A549 (cell line): ENCODE data around the gene GABRG2. TPM values are rescaled to one million over a fixed set of nuclear protein-coding genes. Genes with fewer than 3 reads are reported as not detected.

Source experiments
- ATAC-seq, 2 experiments: fragments of 200-7000 bp in 1 of 2; fragments of >200 bp in 1 of 2; cut with Nextera tagmentation in 1 of 2; cut with Tn5 transposase in 1 of 2; 3 replicates each; pipeline versions ENCODE4 v1.8.0 to v1.9.1; 2018 to 2020; ENCODE audit warnings: mild to moderate bottlenecking in 1 of 2, moderate library complexity in 1 of 2
- CTCF ChIA-PET: fragments of 300-600 bp; sonication (Branson Sonifier 250); formaldehyde crosslinking; extraction: SDS; loops from one replicate; lab custom pipeline; 2021; ENCODE audit warnings: antibody characterized with exemption, inconsistent platforms; lab: Yijun Ruan, JAX
- POLR2A ChIA-PET: fragments of 350-600 bp; formaldehyde crosslinking; extraction: SDS; loops from one replicate; lab custom pipeline; 2021; ENCODE audit warnings: antibody characterized with exemption, inconsistent platforms; lab: Yijun Ruan, JAX
- DNase-seq, 2 experiments: peaks; one replicate each; pipeline versions ENCODE4 v3.0.0 to v3.0.0-alpha.2; 2011 to 2016; ENCODE audit warnings: low read depth in 1 of 2, low spot score in 1 of 2
- FAIRE-seq: peaks from 2 replicates; lab custom pipeline; 2011; peaks lifted over from hg19 to GRCh38; lab: Jason Lieb, UNC
- H3K27ac ChIP-seq, 2 experiments: fragments of >200 bp; sonication (Bioruptor Twin); formaldehyde crosslinking; 3 replicates each; pipeline ENCODE4 v1.5.1; 2016 to 2017
- H3K4me1 ChIP-seq: fragments of >200 bp; sonication (Bioruptor Twin); formaldehyde crosslinking; 3 replicates; pipeline ENCODE4 v1.6.1; 2016
- H3K4me2 ChIP-seq: fragments of >200 bp; sonication (Bioruptor Twin); formaldehyde crosslinking; 3 replicates; pipeline ENCODE4 v1.6.1; 2016
- H3K4me3 ChIP-seq: fragments of >200 bp; sonication (Bioruptor Twin); formaldehyde crosslinking; 3 replicates; pipeline ENCODE4 v1.5.1; 2016
- H3K9me3 ChIP-seq: fragments of >200 bp; sonication (Bioruptor Twin); formaldehyde crosslinking; 3 replicates; pipeline ENCODE4 v1.6.1; 2016
- ATOH8 ChIP-seq: fragments of 250-450 bp; sonication (Bioruptor Pico); IDR thresholded peaks from 2 replicates; pipeline ENCODE4 v1.5.0; 2020; ENCODE audit warnings: low read depth, mild to moderate bottlenecking, moderate library complexity
- CEBPB ChIP-seq, 2 experiments: fragments of >200 bp in 1 of 2; sonication (Bioruptor Twin) in 1 of 2; formaldehyde crosslinking in 1 of 2; IDR thresholded peaks; 2 replicates each; pipeline ENCODE4 v1.6.1; 2012 to 2016
- CHD2 ChIP-seq: fragments of 150-350 bp; IDR thresholded peaks from 2 replicates; pipeline ENCODE4 v1.6.1; 2014; ENCODE audit warnings: low read length; ENCODE audit not compliant: partially characterized antibody
- EP300 ChIP-seq, 2 experiments: fragments of >200 bp; sonication (Bioruptor Twin); formaldehyde crosslinking; IDR thresholded peaks; 2 replicates in 1 of 2; 3 replicates in 1 of 2; pipeline ENCODE4 v1.6.1; 2016 to 2017
- ESRRA ChIP-seq: fragments of 150-350 bp; IDR thresholded peaks from 2 replicates; pipeline ENCODE4 v1.6.1; 2014; ENCODE audit warnings: mild to moderate bottlenecking, low read length, borderline replicate concordance
- HDAC2 ChIP-seq: fragments of 200-600 bp; sonication (generic); IDR thresholded peaks from 2 replicates; pipeline ENCODE4 v1.6.1; 2016
- HES2 ChIP-seq: fragments of >200 bp; sonication (Bioruptor Twin); formaldehyde crosslinking; IDR thresholded peaks from 2 replicates; pipeline ENCODE4 v1.6.1; 2016
- HOXA7 ChIP-seq: fragments of 250-450 bp; sonication (Bioruptor Pico); IDR thresholded peaks from 2 replicates; pipeline ENCODE4 v1.5.0; 2020; ENCODE audit warnings: mild to moderate bottlenecking, moderate library complexity
- KDM5A ChIP-seq: fragments of 200-600 bp; sonication (generic); IDR thresholded peaks from 2 replicates; pipeline ENCODE4 v1.6.1; 2016; ENCODE audit warnings: antibody characterized with exemption, mild to moderate bottlenecking
- MAX ChIP-seq: IDR thresholded peaks from 2 replicates; pipeline ENCODE4 v1.6.1; 2012
- NPAS2 ChIP-seq: fragments of 250-450 bp; sonication (Bioruptor Pico); IDR thresholded peaks from 2 replicates; pipeline ENCODE4 v1.8.0; 2022; ENCODE audit warnings: mild to moderate bottlenecking, moderate library complexity, borderline replicate concordance
- NR3C1 ChIP-seq: fragments of >200 bp; sonication (Bioruptor Twin); formaldehyde crosslinking; IDR thresholded peaks from 3 replicates; pipeline ENCODE4 v1.6.1; 2017
- PBX3 ChIP-seq: IDR thresholded peaks from 2 replicates; pipeline ENCODE4 v1.6.1; 2012
- PHF8 ChIP-seq: fragments of 200-600 bp; sonication (generic); IDR thresholded peaks from 2 replicates; pipeline ENCODE4 v1.6.1; 2016; ENCODE audit warnings: low read depth, mild to moderate bottlenecking, antibody characterized with exemption, moderate library complexity, borderline replicate concordance
- POLR2A ChIP-seq: IDR thresholded peaks from 2 replicates; pipeline ENCODE4 v1.6.1; 2012; ENCODE audit warnings: mild to moderate bottlenecking, low read length
- RAD21 ChIP-seq, 2 experiments: fragments of >200 bp in 1 of 2; sonication (Bioruptor Twin) in 1 of 2; formaldehyde crosslinking in 1 of 2; IDR thresholded peaks in 1 of 2; conservative IDR thresholded peaks in 1 of 2; 2 replicates in 1 of 2; 3 replicates in 1 of 2; pipeline ENCODE4 v1.6.1; 2012 to 2018; ENCODE audit warnings: inconsistent platforms in 1 of 2
- RCOR1 ChIP-seq: fragments of 150-350 bp; IDR thresholded peaks from 2 replicates; pipeline ENCODE4 v1.6.1; 2014; ENCODE audit warnings: antibody characterized with exemption, low read length, low read depth
- RFX5 ChIP-seq: fragments of 450-650 bp; IDR thresholded peaks from 2 replicates; pipeline ENCODE4 v1.7.1; 2014; ENCODE audit warnings: antibody characterized with exemption, mild to moderate bottlenecking, moderate library complexity
- SMC3 ChIP-seq: fragments of >200 bp; sonication (Bioruptor Twin); formaldehyde crosslinking; IDR thresholded peaks from 3 replicates; pipeline ENCODE4 v1.6.1; 2018; ENCODE audit warnings: inconsistent platforms
- TP53 ChIP-seq: fragments of 250-450 bp; sonication (Bioruptor Pico); IDR thresholded peaks from 2 replicates; pipeline ENCODE4 v1.5.0; 2021; ENCODE audit warnings: mild to moderate bottlenecking, moderate library complexity
- USF2 ChIP-seq: fragments of 450-650 bp; IDR thresholded peaks from 2 replicates; pipeline ENCODE4 v1.6.1; 2014; ENCODE audit warnings: antibody characterized with exemption
- ZC3H11A ChIP-seq: fragments of 450-650 bp; IDR thresholded peaks from 2 replicates; pipeline ENCODE4 v1.6.1; 2014; ENCODE audit warnings: antibody characterized with exemption, mild to moderate bottlenecking
- ZNF302 ChIP-seq: fragments of 250-450 bp; sonication (Bioruptor Pico); IDR thresholded peaks from 2 replicates; pipeline ENCODE4 v1.9.0; 2021; ENCODE audit warnings: inconsistent platforms, mild to moderate bottlenecking, moderate library complexity
- ZSCAN20 ChIP-seq: fragments of 250-450 bp; sonication (Bioruptor Pico); IDR thresholded peaks from 2 replicates; pipeline ENCODE4 v1.8.0; 2022; ENCODE audit warnings: mild to moderate bottlenecking, moderate library complexity
- WGBS: methylation state at CpG from one replicate; pipeline ENCODE4 v1.1.6; 2017; ENCODE audit errors: missing lambda C conversion rate; 5-methylcytosine and 5-hydroxymethylcytosine counted together
- polyA plus RNA-seq, 4 experiments: library from polyadenylated mRNA; depleted of rRNA in 3 of 4; stranded (reverse); fragments of >200 nt; fragmentation: RNase III in 1 of 4; extraction: RNeasy Plus Mini Kit Qiagen cat#74134 plus additional on column Dnase treatment in 1 of 4; gene quantifications; 2 replicates in 3 of 4; 3 replicates in 1 of 4; pipeline ENCODE4 v1.2.3, GENCODE V29; 2011 to 2017
- TF ChIP-seq, protein P1 (sequence below): fragments of 150-350 bp; IDR thresholded peaks from 2 replicates; pipeline ENCODE4 v1.6.1; 2014; ENCODE audit warnings: low read depth, mild to moderate bottlenecking, low read length
- TF ChIP-seq, protein P2 (sequence below): fragments of 250-450 bp; sonication (Bioruptor Pico); IDR thresholded peaks from 2 replicates; pipeline ENCODE4 v1.5.0; 2021; ENCODE audit warnings: mild to moderate bottlenecking, moderate library complexity, borderline replicate concordance
- TF ChIP-seq, protein P3 (sequence below): fragments of >200 bp; sonication (Bioruptor Twin); formaldehyde crosslinking; IDR thresholded peaks from 3 replicates; pipeline ENCODE4 v1.6.1; 2016

The GABRG2 gene
- polyA plus RNA-seq, 2 of the 4 experiments (the other 2 are of a cell fraction): not detected

DNA sequence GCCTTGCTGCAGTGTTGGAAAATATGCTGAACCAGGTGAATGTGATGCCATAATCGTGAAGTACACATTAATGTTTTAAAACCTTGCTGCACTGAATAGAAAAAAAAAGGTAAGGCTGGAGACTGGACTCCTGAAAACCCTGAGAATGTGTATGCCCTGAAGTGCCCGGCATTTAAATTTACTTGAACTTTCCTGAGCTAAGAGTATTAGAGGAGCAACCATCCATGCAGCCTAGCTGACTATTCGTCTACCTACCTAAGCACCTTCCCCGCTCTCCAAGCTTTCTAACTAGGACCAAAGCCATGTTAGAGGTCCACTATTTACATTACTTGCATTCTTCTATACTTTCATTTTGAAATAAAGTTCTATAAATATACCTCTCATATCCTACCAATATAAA, 1.4 kb downstream of the GABRG2 start (continued):
- TF ChIP-seq NPAS2 (CRISPR knock-in tag) (no peak), EP300 (IDR thresholded peaks at IDR 0.05) (no peak)
- TF ChIP-seq, all 56 proteins: peak for 0

GRCh38 chr5:162078805-162079204, 11.2 kb downstream of the GABRG2 start:
- WGBS: 9% methylated on average over 1 of the region's 1 CpG
- no peak for ATAC-seq
- CTCF ChIA-PET: no interaction called here
- no peak overlapping the region for H3K27ac ChIP-seq
- TF ChIP-seq POLR2A: no peak
- TF ChIP-seq ZC3H11A: no peak
- TF ChIP-seq CEBPB (IDR thresholded peaks at IDR 0.05): no peak
- no peak for TF ChIP-seq RFX5
- TF ChIP-seq PBX3: no peak
- TF ChIP-seq USF2: no peak
- no peak for TF ChIP-seq HDAC2
- TF ChIP-seq NR3C1: no peak
- no peak for TF ChIP-seq RCOR1
- TF ChIP-seq, protein P1, sequence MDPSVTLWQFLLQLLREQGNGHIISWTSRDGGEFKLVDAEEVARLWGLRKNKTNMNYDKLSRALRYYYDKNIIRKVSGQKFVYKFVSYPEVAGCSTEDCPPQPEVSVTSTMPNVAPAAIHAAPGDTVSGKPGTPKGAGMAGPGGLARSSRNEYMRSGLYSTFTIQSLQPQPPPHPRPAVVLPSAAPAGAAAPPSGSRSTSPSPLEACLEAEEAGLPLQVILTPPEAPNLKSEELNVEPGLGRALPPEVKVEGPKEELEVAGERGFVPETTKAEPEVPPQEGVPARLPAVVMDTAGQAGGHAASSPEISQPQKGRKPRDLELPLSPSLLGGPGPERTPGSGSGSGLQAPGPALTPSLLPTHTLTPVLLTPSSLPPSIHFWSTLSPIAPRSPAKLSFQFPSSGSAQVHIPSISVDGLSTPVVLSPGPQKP: no peak
- no peak for TF ChIP-seq RAD21 (conservative IDR thresholded peaks at IDR 0.05 in 1 of 2, IDR thresholded peaks at IDR 0.05 in 1 of 2)
- TF ChIP-seq ESRRA: no peak
- TF ChIP-seq TP53: no peak
- TF ChIP-seq, protein P2, sequence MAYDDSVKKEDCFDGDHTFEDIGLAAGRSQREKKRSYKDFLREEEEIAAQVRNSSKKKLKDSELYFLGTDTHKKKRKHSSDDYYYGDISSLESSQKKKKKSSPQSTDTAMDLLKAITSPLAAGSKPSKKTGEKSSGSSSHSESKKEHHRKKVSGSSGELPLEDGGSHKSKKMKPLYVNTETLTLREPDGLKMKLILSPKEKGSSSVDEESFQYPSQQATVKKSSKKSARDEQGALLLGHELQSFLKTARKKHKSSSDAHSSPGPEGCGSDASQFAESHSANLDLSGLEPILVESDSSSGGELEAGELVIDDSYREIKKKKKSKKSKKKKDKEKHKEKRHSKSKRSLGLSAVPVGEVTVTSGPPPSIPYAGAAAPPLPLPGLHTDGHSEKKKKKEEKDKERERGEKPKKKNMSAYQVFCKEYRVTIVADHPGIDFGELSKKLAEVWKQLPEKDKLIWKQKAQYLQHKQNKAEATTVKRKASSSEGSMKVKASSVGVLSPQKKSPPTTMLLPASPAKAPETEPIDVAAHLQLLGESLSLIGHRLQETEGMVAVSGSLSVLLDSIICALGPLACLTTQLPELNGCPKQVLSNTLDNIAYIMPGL: no peak
- TF ChIP-seq HES2: no peak
- no peak for TF ChIP-seq ZNF302 (CRISPR knock-in tag)
- no peak overlapping the region for H3K4me3 ChIP-seq
- POLR2A ChIA-PET: no interaction called here
- FAIRE-seq: no peak
- no peak for DNase-seq
- no peaks in the 10 kb centered on the region for H3K4me1 ChIP-seq
- H3K9me3 ChIP-seq: no peaks in the 10 kb centered on the region
- no peak overlapping the region for H3K4me2 ChIP-seq

DNA sequence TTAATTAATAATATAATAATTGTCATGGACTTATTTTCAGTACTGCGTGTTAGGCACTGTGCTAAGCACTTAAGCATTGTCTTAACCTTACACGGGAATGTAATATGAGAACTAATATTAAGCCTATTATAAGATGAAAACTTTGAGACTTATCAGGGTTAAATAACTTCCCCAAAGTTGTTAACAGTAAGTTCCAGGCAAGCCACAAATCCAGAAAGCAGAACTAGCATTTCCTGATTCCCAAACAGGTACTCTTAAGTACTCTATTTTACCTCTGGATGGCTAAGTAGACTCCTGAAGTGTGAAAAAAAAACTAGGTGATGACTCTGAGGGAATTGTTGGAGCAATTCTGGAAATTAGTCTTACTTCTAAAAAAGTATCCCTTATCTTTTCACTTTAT, 23.8 kb downstream of the GABRG2 start:
- POLR2A ChIA-PET: no interaction called here
- no peak for DNase-seq
- Histone ChIP-seq H3K4me2 (no peak overlapping the region), H3K27ac (no peak overlapping the region), H3K9me3 (no peaks in the 10 kb centered on the region), H3K4me1 (no peaks in the 10 kb centered on the region), H3K4me3 (no peak overlapping the region)
- ATAC-seq: no peak
- CTCF ChIA-PET: no interaction called here
- under 1% methylated on average over 2 of the region's 2 CpGs for WGBS
- FAIRE-seq: no peak
- TF ChIP-seq PHF8 (no peak), ATOH8 (CRISPR knock-in tag) (no peak), CHD2 (no peak), SMC3 (no peak), PBX3 (no peak), MAX (no peak), HOXA7 (no peak), ZSCAN20 (no peak), RAD21 (conservative IDR thresholded peaks at IDR 0.05 in 1 of 2, IDR thresholded peaks at IDR 0.05 in 1 of 2) (no peak), KDM5A (no peak)
- TF ChIP-seq, protein P3, sequence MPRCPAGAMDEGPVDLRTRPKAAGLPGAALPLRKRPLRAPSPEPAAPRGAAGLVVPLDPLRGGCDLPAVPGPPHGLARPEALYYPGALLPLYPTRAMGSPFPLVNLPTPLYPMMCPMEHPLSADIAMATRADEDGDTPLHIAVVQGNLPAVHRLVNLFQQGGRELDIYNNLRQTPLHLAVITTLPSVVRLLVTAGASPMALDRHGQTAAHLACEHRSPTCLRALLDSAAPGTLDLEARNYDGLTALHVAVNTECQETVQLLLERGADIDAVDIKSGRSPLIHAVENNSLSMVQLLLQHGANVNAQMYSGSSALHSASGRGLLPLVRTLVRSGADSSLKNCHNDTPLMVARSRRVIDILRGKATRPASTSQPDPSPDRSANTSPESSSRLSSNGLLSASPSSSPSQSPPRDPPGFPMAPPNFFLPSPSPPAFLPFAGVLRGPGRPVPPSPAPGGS: no peak
